ENCODE results near the gene FANK1. TPM values are rescaled to one million over a fixed set of nuclear protein-coding genes. Genes with fewer than 3 reads are reported as not detected.
"Not testable (repeated sequence)": the region's sequence is repeated elsewhere in the genome, so short reads cannot be mapped to it uniquely, and the experiment has no call there.

The FANK1 gene
- total RNA-seq, 2 experiments from 2014 or later: 0.31 to 0.35 TPM

DNA sequence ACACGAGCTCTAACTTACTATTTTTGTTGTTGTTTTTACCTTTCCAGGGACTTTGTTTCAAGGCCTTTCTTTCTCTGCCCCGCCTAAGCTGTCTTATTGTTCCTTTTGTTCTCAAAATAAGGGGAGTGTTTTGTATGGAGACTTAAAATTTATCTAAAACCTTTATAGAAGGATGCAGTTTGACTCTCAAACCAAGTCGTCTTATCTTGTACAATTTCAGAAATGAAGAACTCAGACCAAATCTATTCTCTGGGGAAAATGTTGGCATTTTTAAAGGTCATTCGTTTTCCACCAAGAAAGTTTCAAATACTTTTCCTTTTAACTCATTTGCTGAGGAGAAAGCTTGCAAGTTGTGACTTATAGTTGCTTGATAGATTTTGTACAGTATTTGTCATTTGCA, 953 bp downstream of the FANK1 start:
- DNase-seq; H3K36me3 Mint-ChIP-seq (ENCODE audit: low read depth); H3K9me3 Mint-ChIP-seq; POLR2A ChIA-PET; H3K27ac Mint-ChIP-seq: not testable (repeated sequence)
- CTCF ChIA-PET: interaction anchor here (0.6 to 1.5 kb wide), 3 partner anchors 24 to 1982 kb away, joined by 3 to 4 read pairs (median 3); no protein-coding TSS in a partner anchor
- Mint-ChIP-seq H3K27me3 (peaks cover 27% of the 10 kb centered on the region), H3K4me3 (peak overlapping the region; percentile 84), H3K4me1 (peaks cover 13% of the 10 kb centered on the region)

DNA sequence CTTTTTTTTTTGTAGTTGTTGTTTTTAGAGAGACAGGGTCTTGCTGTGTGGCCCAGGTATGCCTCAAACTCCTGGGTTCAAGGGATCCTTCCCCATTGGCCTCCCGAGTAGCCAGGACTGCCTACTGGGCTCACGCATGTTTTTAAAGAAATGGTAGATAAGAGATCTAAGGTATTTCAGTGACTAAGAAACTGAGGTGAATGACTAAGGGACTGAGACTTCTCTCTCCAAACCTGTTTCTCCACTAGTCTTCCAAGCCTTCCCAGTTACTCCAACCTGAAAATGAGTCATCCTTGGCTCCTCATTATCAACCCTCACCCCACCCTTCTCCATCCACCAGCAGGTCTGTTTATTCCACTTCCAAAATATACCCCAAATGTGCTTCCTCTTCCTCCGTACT, 4.6 kb downstream of the FANK1 start:
- H3K4me3 Mint-ChIP-seq; POLR2A ChIA-PET; CTCF ChIA-PET; H3K4me1 Mint-ChIP-seq; H3K27ac Mint-ChIP-seq; H3K36me3 Mint-ChIP-seq (ENCODE audit: low read depth); DNase-seq; H3K9me3 Mint-ChIP-seq: not testable (repeated sequence)
- H3K27me3 Mint-ChIP-seq: peaks cover 16% of the 10 kb centered on the region

DNA sequence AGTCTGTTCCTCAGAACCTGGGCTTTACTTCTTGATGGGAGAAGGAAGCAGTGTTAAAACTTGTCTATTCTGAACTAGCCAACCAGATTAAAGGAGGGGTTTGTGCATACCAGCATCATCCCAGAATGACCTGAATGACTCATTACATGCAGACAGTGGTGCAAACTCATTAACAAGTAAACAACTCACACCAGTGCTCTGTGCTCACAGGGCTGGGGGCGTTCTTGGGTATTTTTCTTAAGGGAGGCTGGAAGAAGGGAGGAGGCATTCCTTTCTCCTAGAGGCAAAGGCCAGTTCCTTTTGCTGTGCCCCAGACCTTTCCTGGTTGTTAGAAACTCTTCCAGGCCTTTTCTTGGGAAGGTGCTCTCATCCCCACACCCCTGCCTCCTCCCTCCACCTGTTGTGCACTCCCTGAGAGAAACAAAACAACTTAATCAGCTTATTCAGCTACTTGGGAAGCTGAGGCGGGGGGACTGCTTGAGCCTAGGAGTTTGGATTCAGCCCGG, 6.8 kb downstream of the FANK1 start:
- CTCF ChIA-PET; DNase-seq; H3K27me3 Mint-ChIP-seq; H3K9me3 Mint-ChIP-seq; H3K4me1 Mint-ChIP-seq; POLR2A ChIA-PET; H3K36me3 Mint-ChIP-seq (ENCODE audit: low read depth); H3K27ac Mint-ChIP-seq; H3K4me3 Mint-ChIP-seq: not testable (repeated sequence)

DNA sequence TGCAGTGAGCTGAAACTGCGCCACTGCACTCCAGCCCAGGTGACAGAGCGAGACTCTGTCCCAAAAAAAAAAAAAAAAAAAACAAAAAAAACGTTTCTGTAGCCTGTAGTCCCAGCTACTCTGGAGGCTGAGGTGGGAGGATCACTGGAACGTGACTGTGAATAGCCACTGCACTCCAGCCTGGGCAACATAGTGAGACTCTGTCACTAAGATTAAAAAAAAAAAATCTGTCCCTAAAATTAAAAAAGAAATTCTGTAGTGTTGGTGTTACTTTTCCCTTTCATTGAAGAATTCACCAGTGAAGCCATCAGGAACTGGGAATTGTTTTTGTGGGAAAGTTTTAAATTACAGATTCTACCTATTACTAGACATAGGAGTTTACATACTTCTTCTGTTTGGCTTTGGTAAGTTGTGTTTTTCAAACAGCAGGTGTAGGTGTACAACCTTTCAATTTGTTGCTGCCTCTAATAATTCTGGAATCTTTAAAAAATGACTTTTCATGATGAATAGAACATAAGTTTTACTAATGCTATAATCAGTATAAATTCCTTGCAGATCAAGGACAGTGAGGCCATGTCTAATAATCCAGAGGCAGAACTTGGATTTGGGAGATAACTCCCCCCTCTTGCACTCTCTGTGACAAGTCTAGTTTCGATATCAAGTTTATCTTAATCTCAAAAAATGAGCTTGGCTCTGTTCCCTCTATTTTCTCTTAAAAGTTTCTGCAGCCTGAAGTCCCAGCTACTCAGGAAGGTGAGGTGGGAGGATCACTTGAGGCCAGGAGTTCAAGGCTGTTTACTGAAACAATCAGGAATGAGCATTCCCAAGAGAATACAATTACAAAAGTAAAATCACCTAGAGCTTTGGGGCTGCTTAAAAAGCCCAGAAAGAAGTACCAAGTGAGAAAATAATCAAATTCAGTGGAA, 9.0 kb downstream of the FANK1 start:
- CTCF ChIA-PET; H3K36me3 Mint-ChIP-seq (ENCODE audit: low read depth); H3K4me1 Mint-ChIP-seq; H3K27me3 Mint-ChIP-seq; H3K27ac Mint-ChIP-seq; POLR2A ChIA-PET; H3K4me3 Mint-ChIP-seq; H3K9me3 Mint-ChIP-seq; DNase-seq: not testable (repeated sequence)

GRCh38 chr10:125907598-125907997, 11.2 kb downstream of the FANK1 start:
- POLR2A ChIA-PET; CTCF ChIA-PET; H3K9me3 Mint-ChIP-seq; DNase-seq; H3K27ac Mint-ChIP-seq; H3K4me3 Mint-ChIP-seq; H3K27me3 Mint-ChIP-seq; H3K36me3 Mint-ChIP-seq (ENCODE audit: low read depth); H3K4me1 Mint-ChIP-seq: not testable (repeated sequence)

GRCh38 chr10:125908813-125909212, 12.4 kb downstream of the FANK1 start:
- DNase-seq; H3K9me3 Mint-ChIP-seq; H3K27me3 Mint-ChIP-seq; H3K4me1 Mint-ChIP-seq; H3K27ac Mint-ChIP-seq; H3K4me3 Mint-ChIP-seq; POLR2A ChIA-PET; H3K36me3 Mint-ChIP-seq (ENCODE audit: low read depth): not testable (repeated sequence)
- CTCF ChIA-PET: interaction anchor here (0.6 kb wide), 1 partner anchor 1530 kb away, joined by 3 read pairs; no protein-coding TSS in a partner anchor

DNA sequence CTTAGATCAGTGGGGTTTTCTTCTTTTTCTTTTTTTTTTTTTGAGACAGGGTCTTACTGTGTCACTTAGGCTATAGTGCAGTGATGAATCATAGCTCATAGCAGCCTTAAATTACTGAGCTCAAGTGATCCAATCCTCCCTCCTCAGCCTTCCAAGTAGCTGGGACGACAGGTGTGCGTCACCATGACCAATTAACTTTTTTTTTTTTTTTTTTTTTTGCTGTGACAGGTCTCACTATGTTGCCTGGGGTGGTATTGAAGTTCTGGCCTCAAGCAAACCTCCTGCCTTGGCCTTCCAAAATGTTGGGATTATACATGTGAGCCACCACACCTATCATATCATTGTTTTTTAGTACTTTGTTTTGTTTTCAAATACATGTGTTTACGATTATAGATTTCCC, 13.1 kb downstream of the FANK1 start:
- H3K4me1 Mint-ChIP-seq; H3K9me3 Mint-ChIP-seq; H3K27ac Mint-ChIP-seq; POLR2A ChIA-PET; H3K4me3 Mint-ChIP-seq; DNase-seq; H3K36me3 Mint-ChIP-seq (ENCODE audit: low read depth); CTCF ChIA-PET; H3K27me3 Mint-ChIP-seq: not testable (repeated sequence)

GRCh38 chr10:125911145-125911544, 14.8 kb downstream of the FANK1 start:
- Mint-ChIP-seq H3K36me3 (ENCODE audit: low read depth) (no peaks in the 10 kb centered on the region), H3K4me1 (no peaks in the 10 kb centered on the region), H3K27me3 (peaks cover 10% of the 10 kb centered on the region), H3K27ac (no peak overlapping the region), H3K4me3 (no peak overlapping the region), H3K9me3 (no peaks in the 10 kb centered on the region)
- ChIA-PET CTCF (no interaction called here), POLR2A (no interaction called here)
- no peak for DNase-seq

DNA sequence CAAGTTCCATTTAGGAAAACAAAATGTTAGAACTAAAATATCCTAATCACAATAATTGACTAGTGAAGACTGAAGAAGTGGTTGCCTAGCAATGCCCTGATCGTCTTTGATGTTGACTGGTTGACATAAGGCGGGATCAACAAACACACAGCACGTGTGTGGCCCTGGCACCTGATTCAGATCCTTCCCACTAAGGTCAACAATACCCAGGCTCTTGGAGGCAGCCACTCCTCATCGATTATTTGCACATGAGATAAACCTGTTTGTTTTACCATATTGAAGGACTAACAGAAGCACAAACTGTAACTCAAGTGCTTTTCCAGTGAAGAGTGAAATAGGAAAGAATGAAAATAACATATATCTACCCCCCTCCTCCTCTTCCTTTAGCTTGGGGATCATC, 15.6 kb downstream of the FANK1 start:
- H3K36me3 Mint-ChIP-seq (ENCODE audit: low read depth): no peaks in the 10 kb centered on the region
- no peak for DNase-seq
- H3K4me3 Mint-ChIP-seq: no peak overlapping the region
- H3K27me3 Mint-ChIP-seq: peaks cover 10% of the 10 kb centered on the region
- no peak overlapping the region for H3K27ac Mint-ChIP-seq
- POLR2A ChIA-PET: no interaction called here
- H3K4me1 Mint-ChIP-seq: no peaks in the 10 kb centered on the region
- CTCF ChIA-PET: no interaction called here
- no peaks in the 10 kb centered on the region for H3K9me3 Mint-ChIP-seq

- H3K4me1 Mint-ChIP-seq; CTCF ChIA-PET; DNase-seq; POLR2A ChIA-PET; H3K36me3 Mint-ChIP-seq (ENCODE audit: low read depth); H3K27me3 Mint-ChIP-seq; H3K27ac Mint-ChIP-seq; H3K4me3 Mint-ChIP-seq; H3K9me3 Mint-ChIP-seq: not testable (repeated sequence)
These were observed 16.9 kb downstream of the FANK1 start for GRCh38 chr10:125913277-125913676.

GRCh38 chr10:125916977-125917376, 20.6 kb downstream of the FANK1 start:
- POLR2A ChIA-PET: no interaction called here
- CTCF ChIA-PET: no interaction called here
- H3K4me1 Mint-ChIP-seq: no peaks in the 10 kb centered on the region
- peaks cover 4% of the 10 kb centered on the region for H3K27me3 Mint-ChIP-seq
- no peak overlapping the region for H3K4me3 Mint-ChIP-seq
- H3K36me3 Mint-ChIP-seq (ENCODE audit: low read depth): no peaks in the 10 kb centered on the region
- no peak overlapping the region for H3K27ac Mint-ChIP-seq
- no peak for DNase-seq
- peaks cover 2% of the 10 kb centered on the region for H3K9me3 Mint-ChIP-seq

GRCh38 chr10:125917704-125918361, 21.5 kb downstream of the FANK1 start:
- DNase-seq; H3K4me1 Mint-ChIP-seq; POLR2A ChIA-PET; H3K9me3 Mint-ChIP-seq; H3K4me3 Mint-ChIP-seq; H3K27me3 Mint-ChIP-seq; CTCF ChIA-PET; H3K27ac Mint-ChIP-seq; H3K36me3 Mint-ChIP-seq (ENCODE audit: low read depth): not testable (repeated sequence)

GRCh38 chr10:125921643-125922306, 25.4 kb downstream of the FANK1 start:
- DNase-seq; H3K27me3 Mint-ChIP-seq; POLR2A ChIA-PET; H3K9me3 Mint-ChIP-seq; H3K27ac Mint-ChIP-seq; H3K36me3 Mint-ChIP-seq (ENCODE audit: low read depth); H3K4me1 Mint-ChIP-seq; CTCF ChIA-PET; H3K4me3 Mint-ChIP-seq: not testable (repeated sequence)
